Activated naive CD4-positive, alpha-beta T cell treated with anti-CD3 and anti-CD28 coated beads, Interleukin-2, amount 50 U/mL, for 16 hours (primary cell): ENCODE measurements around the gene CTNND2.
"Not testable (repeated sequence)": the region's sequence is repeated elsewhere in the genome, so short reads cannot be mapped to it uniquely, and the experiment has no call there.

ENCODE experiments used
- DNase-seq: peaks from one replicate; pipeline ENCODE4 v3.0.0-alpha.2; 2020

The CTNND2 gene

DNA sequence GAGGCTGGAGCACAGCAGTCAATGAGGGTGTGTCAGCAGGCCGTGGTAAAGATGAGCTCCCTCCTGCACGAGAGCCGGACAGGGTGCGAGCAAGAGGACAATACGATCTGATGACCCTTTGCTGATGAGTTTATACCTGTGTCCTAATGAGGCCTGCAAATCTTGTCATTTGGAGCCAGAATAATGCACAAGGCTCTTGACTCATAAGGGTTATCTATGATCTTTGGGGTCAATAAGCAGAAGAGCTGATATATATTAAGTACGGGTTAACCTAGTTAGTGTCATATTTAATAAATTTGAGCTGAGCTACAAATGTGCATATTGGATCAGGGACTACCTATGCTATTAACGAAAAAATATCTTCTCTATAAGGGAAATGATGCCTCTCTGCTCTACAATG is 46.9 kb downstream of the CTNND2 start:
- DNase-seq: no peak

- no peak for DNase-seq
These were observed 49.3 kb downstream of the CTNND2 start for GRCh38 chr5:11854936-11855335.

GRCh38 chr5:11853796-11854195 is 50.5 kb downstream of the CTNND2 start:
- DNase-seq: no peak

GRCh38 chr5:11853140-11853539 is 51.1 kb downstream of the CTNND2 start:
- DNase-seq: no peak

GRCh38 chr5:11852717-11853087 is 51.5 kb downstream of the CTNND2 start:
- no peak for DNase-seq

DNA sequence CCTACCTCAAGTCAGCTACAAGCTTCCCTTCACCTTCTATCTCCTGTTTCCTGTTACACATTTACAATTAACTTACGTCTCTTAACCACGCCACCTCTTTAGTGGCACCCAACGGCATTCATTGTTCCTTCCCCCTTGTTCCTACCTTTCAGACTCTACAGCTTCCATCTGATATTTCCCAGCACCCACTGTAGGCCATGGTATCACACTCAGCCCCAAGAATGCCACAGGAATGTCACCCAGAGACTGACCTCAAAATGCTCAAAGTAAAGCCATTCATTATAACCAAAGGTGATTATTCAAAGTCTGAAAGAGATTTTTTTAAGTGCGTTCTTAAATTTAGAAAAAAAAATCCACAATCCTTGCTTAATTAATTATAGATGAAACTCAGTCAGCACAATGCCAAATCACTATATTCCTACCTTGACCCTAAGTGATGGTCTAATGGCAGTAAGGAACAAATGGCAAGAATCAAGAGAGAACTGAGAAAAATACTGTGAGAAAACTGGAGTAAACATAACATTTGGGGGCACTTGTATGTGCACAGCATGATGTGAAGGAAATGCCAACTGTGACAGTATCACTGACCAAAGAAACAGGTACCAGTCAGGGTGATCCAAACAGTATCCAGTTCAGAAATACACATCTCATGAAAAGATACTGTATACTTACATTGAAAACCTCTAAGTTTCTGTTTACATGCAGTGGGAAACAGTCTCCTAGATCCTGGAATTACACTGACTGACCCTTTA is 52.1 kb downstream of the CTNND2 start:
- no peak for DNase-seq

GRCh38 chr5:11851416-11851815 is 52.8 kb downstream of the CTNND2 start:
- DNase-seq: no peak

DNA sequence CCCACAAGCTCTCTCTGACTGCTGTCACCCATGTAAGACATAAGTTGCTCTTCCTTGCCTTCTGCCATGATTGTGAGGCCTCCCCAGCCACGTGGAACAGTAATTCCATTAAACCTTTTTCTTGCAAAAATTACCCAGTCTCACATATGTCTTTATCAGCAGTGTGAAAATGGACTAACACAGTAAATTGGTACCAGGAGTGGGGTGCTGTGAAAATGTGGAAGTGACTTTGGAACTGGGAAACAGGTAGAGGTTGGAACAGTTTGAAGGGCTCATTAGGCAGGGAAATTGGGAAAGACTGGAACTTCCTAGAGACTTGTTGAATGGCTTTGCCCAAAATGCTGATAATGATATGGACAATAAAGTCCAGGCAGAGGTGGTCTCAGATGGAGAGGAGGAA is 75.7 kb downstream of the CTNND2 start:
- DNase-seq: not testable (repeated sequence)

- DNase-seq: no peak
These were observed 81.6 kb downstream of the CTNND2 start for GRCh38 chr5:11822598-11822997.

DNA sequence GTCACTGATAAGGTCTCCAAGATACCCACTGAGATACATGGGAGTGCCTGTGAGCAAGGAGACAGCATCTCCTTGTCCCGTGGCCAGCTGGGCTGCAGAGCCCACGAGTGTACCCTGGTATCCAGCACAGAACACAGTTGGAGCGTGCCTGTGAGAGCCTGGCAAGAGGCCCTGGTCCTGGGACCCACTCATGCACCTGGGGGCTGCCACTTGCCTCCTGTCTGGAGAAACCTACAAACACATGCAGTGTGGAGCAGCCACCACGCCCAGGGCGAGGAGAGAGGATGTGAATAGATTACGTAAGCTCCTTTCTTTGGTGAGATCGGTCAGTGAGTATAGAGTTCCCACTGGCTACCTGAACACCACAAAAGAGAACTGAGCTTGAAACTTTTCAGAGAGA is 88.3 kb downstream of the CTNND2 start:
- no peak for DNase-seq

GRCh38 chr5:11815481-11815880 is 88.8 kb downstream of the CTNND2 start:
- no peak for DNase-seq

- no peak for DNase-seq
These were observed 89.9 kb downstream of the CTNND2 start for GRCh38 chr5:11814373-11814772.

DNA sequence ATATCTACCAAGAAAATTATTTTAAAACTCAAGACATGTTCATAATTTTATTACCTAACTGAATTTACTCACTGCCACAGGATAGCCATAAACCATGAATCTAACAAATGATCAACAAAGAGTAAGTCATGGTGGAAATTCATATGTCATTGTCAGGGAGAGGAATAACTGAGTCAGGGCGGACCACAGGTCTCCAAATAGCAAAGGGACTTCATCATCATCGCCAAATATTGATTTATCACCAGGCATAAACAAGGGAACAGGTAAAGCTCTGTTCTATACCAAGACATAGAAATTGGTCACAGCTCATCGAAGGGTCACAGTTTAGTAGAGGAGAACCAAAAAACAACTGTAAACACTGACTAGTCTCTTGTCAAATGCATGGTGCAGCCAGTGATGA is 94.8 kb downstream of the CTNND2 start:
- DNase-seq: no peak

GRCh38 chr5:11803436-11803835 is 100.8 kb downstream of the CTNND2 start:
- no peak for DNase-seq

GRCh38 chr5:11801061-11801460 is 103.2 kb downstream of the CTNND2 start:
- no peak for DNase-seq

- DNase-seq: no peak
These were observed 107.1 kb downstream of the CTNND2 start for GRCh38 chr5:11797132-11797531.

DNA sequence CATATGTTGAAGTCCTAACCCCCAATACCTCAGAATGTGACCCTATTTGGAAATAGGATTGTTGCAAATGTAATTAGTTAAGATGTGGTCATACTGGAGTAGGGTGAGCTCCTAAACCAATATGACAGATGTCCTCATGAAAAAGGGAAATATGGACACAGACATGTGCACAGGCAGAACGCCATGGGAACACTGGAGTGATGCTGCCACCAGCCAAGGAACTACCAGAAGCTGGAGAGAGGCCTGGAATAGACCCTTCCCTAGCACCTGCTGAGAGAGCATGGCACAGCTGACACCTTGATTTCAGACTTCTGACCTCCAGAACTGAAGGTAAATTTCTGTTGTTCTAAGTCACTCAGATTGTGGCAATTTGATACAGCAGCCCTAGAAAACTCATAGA is 110.8 kb downstream of the CTNND2 start:
- DNase-seq: no peak

DNA sequence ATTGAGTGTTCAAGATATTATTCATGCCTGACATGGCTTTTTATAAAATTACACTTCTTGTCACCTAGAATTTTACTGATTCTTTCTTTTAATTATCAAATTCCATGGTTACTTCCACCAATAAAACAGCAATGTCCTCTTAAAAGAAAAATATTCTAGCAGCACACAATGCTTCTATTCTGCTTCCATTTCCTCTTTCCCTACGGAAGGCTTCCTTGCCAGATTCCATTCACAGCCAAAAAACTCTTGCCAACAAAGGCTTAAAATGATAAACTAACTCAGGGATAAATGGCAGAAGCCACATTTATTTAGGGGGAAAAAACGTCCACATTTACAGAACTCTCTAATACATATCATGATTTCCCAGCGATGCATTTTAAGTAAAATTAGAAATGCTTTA is 111.6 kb downstream of the CTNND2 start:
- DNase-seq: no peak

GRCh38 chr5:11791792-11792191 is 112.5 kb downstream of the CTNND2 start:
- no peak for DNase-seq

DNA sequence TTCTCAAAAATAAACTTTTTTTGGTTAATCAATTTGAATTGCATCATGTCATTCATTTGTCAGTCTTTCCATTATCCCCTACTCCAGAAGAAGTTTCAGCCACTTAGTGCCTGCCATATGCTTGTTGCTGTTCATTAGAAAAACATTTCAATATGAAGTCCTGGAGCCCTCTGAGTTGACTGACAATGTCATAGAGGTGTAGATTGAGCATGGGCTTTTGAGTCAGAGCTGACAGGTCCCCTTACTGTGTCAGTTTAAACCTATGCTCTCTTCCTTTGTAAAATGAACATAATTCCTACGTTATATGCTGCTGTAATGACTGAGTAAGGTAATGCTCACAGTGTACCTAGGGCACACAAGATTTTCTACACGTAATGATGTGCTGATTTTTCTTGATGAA is 114.0 kb downstream of the CTNND2 start:
- no peak for DNase-seq

DNA sequence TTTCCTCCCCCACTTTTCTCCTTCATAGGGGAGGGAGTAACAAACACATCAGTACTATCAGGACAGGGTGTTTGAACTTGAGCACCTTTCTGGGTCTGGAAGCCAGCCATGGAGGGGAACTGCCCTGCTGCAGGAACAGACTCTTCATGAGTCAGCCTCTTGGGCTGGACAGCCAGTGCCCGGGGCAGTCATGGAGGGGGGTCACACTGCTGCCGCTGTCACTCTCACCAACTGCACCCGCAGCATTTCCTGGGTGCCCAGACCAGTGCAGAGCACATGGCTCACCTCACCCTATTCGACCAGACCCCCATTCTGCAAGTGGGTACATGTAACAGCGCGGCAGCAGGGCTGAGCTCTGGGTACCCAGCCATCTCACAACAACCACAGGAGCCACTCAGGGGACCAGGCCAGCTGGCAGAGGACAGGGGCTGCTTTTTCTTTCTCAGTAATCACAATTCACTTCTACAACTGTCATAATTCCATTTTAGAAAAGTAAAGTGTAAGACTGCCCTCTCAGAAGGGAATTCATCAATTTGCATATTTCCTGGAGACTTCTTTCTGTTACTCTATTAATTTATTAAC is 118.4 kb downstream of the CTNND2 start:
- no peak for DNase-seq

DNA sequence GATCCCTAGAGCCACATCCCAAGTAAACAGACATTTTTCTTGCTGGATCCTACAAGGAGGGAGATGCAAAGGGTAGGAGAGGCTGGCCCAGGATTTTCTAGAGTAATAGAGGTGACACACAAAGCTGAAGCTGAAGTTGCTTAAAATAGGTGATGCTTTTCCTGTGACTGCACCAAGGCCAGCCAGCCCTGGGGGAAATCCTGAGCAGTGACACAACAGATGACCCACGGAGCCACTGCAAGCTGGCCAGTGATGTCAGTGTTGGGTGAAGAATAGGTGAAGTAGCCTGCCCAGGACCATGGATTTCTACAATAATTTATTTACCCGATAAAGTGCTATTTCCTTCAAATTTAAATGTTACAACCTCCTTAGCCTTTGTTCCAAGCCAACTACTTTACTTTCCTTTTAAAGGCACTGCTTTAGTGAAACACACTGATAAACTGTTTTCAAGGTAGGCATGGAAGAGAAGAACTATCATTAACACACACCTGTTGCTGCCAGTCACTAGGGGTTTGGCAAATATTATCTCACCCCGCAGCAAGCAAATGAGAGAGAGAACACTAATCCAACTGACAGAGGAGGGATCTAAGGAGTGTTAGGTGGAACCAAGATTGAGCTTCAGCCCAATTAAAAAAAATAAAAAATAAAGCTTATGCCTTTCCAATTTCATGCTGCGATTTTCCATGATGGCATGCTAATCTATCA is 123.5 kb downstream of the CTNND2 start:
- no peak for DNase-seq

GRCh38 chr5:11777096-11777495 is 127.2 kb downstream of the CTNND2 start:
- no peak for DNase-seq

- no peak for DNase-seq
These were observed 133.9 kb downstream of the CTNND2 start for GRCh38 chr5:11770310-11770709.
